ENCODE data around the gene STEAP1.
"Not testable (repeated sequence)": the region's sequence is repeated elsewhere in the genome, so short reads cannot be mapped to it uniquely, and the experiment has no call there.

STEAP1 gene

GRCh38 chr7:90175667-90176066 lies 21.4 kb downstream of the STEAP1 start:
- DNase-seq: no peak

- DNase-seq: no peak
These were observed 21.9 kb downstream of the STEAP1 start for GRCh38 chr7:90176195-90176594.

- DNase-seq: no peak
These were observed 23.9 kb downstream of the STEAP1 start for GRCh38 chr7:90178166-90178565.

GRCh38 chr7:90178679-90179278 lies 24.5 kb downstream of the STEAP1 start:
- DNase-seq: no peak

- no peak for DNase-seq
These were observed 25.8 kb downstream of the STEAP1 start for GRCh38 chr7:90180011-90180585.

- DNase-seq: no peak
These were observed 26.4 kb downstream of the STEAP1 start for GRCh38 chr7:90180649-90181048.

GRCh38 chr7:90181485-90181884 lies 27.2 kb downstream of the STEAP1 start:
- DNase-seq: no peak

GRCh38 chr7:90186290-90186689 lies 32.0 kb downstream of the STEAP1 start:
- DNase-seq: not testable (repeated sequence)

GRCh38 chr7:90187507-90188050 lies 33.3 kb downstream of the STEAP1 start:
- no peak for DNase-seq

GRCh38 chr7:90188281-90188680 lies 34.0 kb downstream of the STEAP1 start:
- DNase-seq: no peak

- no peak for DNase-seq
These were observed 36.7 kb downstream of the STEAP1 start for GRCh38 chr7:90190995-90191394.

- no peak for DNase-seq
These were observed 37.4 kb downstream of the STEAP1 start for GRCh38 chr7:90191648-90192047.

- no peak for DNase-seq
These were observed 38.8 kb downstream of the STEAP1 start for GRCh38 chr7:90192876-90193750.

GRCh38 chr7:90194911-90195809 lies 40.9 kb downstream of the STEAP1 start:
- no peak for DNase-seq

GRCh38 chr7:90201500-90202195 lies 47.4 kb downstream of the STEAP1 start:
- no peak for DNase-seq

GRCh38 chr7:90207956-90208355 lies 53.7 kb downstream of the STEAP1 start:
- DNase-seq: no peak

GRCh38 chr7:90209776-90210175 lies 55.5 kb downstream of the STEAP1 start:
- no peak for DNase-seq

- DNase-seq: no peak
These were observed 56.2 kb downstream of the STEAP1 start for GRCh38 chr7:90210475-90210874.

GRCh38 chr7:90210981-90211380 lies 56.7 kb downstream of the STEAP1 start:
- no peak for DNase-seq

- no peak for DNase-seq
These were observed 57.3 kb downstream of the STEAP1 start, which contains the start of gene STEAP2 for GRCh38 chr7:90211391-90212148. STEAP2 (plus strand) TSS chr7:90211740; CDS start chr7:90225083, 13,343 bp downstream.

GRCh38 chr7:90212149-90212495 lies 57.9 kb downstream of the STEAP1 start:
- no peak for DNase-seq
